ENCODE results near the gene KLF18. TPM values are rescaled to one million over a fixed set of nuclear protein-coding genes. Genes with fewer than 3 reads are reported as not detected.

Gene KLF18
- total RNA-seq, 1 experiment from 2014 or later = not detected

Other genes starting within 250 kb of the KLF18 start
- 0.25 TPM in 1 of 2 replicates, not detected in the other for gene ARTN, start 207.8 kb downstream of the KLF18 start, total RNA-seq (2014; rRNA removed; shearing (Covaris generic))
- gene IPO13, start 194.7 kb downstream of the KLF18 start, total RNA-seq (2014; rRNA removed; shearing (Covaris generic)) = 18.8 and 22.6 TPM in 2 replicates
- 28.5 and 44.1 TPM in 2 replicates for gene DPH2, start 171.6 kb downstream of the KLF18 start, total RNA-seq (2014; rRNA removed; shearing (Covaris generic))
- 193 and 213 TPM in 2 replicates for gene ATP6V0B, start 166.7 kb downstream of the KLF18 start, total RNA-seq (2014; rRNA removed; shearing (Covaris generic))
- gene B4GALT2, start 162.4 kb downstream of the KLF18 start, total RNA-seq (2014; rRNA removed; shearing (Covaris generic)) = 87.5 and 92.8 TPM in 2 replicates
- gene CCDC24, start 150.0 kb downstream of the KLF18 start, total RNA-seq (2014; rRNA removed; shearing (Covaris generic)) = 15.8 and 23.2 TPM in 2 replicates
- 9.6 and 10.0 TPM in 2 replicates for gene SLC6A9, start 110.2 kb downstream of the KLF18 start, total RNA-seq (2014; rRNA removed; shearing (Covaris generic))
- not detected in 2 replicates for gene KLF17, start 22.8 kb downstream of the KLF18 start, total RNA-seq (2014; rRNA removed; shearing (Covaris generic))
- 6.3 and 15.3 TPM in 2 replicates for gene DMAP1, start 71.8 kb upstream of the KLF18 start, total RNA-seq (2014; rRNA removed; shearing (Covaris generic))
- 108 and 118 TPM in 2 replicates for gene ERI3, start 213.6 kb upstream of the KLF18 start, total RNA-seq (2014; rRNA removed; shearing (Covaris generic))

All from H4 (cell line).